NT2/D1 (cell line): ENCODE data around the gene DNAJC10.
"Not testable (repeated sequence)": the region's sequence is repeated elsewhere in the genome, so short reads cannot be mapped to it uniquely, and the experiment has no call there.

Source experiments
- DNase-seq: peaks from one replicate; pipeline ENCODE4 v3.0.0-alpha.2; 2011; ENCODE audit warnings: low read depth, low spot score
- H3K27me3 ChIP-seq: 2 replicates; pipeline ENCODE4 v1.6.0; 2011; ENCODE audit warnings: mild to moderate bottlenecking; ENCODE audit not compliant: insufficient read length, insufficient read depth
- H3K36me3 ChIP-seq: 2 replicates; pipeline ENCODE4 v1.6.1; 2011; ENCODE audit warnings: mild to moderate bottlenecking, low read length, mixed read lengths; ENCODE audit not compliant: insufficient read depth, insufficient read length
- H3K4me1 ChIP-seq: 2 replicates; pipeline ENCODE4 v1.5.1; 2011; ENCODE audit not compliant: insufficient read depth, insufficient read length
- H3K4me3 ChIP-seq: 2 replicates; pipeline ENCODE4 v1.5.1; 2011; ENCODE audit warnings: low read depth; ENCODE audit not compliant: insufficient read length
- H3K9ac ChIP-seq: 2 replicates; pipeline ENCODE4 v1.6.0; 2011; ENCODE audit warnings: low read depth; ENCODE audit not compliant: insufficient read length
- H3K9me3 ChIP-seq: 2 replicates; pipeline ENCODE4 v1.5.1; 2011; ENCODE audit warnings: mild to moderate bottlenecking, low read length; ENCODE audit not compliant: insufficient read depth
- SUZ12 ChIP-seq: IDR thresholded peaks from 2 replicates; pipeline ENCODE4 v1.6.1; 2011; ENCODE audit not compliant: insufficient read length, insufficient read depth; ENCODE audit errors: extremely low read depth
- YY1 ChIP-seq: IDR thresholded peaks from 2 replicates; pipeline ENCODE4 v1.6.1; 2011; ENCODE audit not compliant: insufficient read length, insufficient read depth
- ZNF274 ChIP-seq: IDR thresholded peaks from 2 replicates; pipeline ENCODE4 v1.6.1; 2011; ENCODE audit warnings: mild to moderate bottlenecking, low read depth, low read length

Gene DNAJC10

GRCh38 chr2:182741620-182742019, 25.6 kb downstream of the DNAJC10 start:
- Histone ChIP-seq H3K9me3 (peaks cover 8% of the 10 kb centered on the region; the same call in 1 of the 2 replicates), H3K4me3 (no peak overlapping the region), H3K9ac (no peak overlapping the region), H3K36me3 (peaks cover 83% of the 10 kb centered on the region), H3K27me3 (no peaks in the 10 kb centered on the region), H3K4me1 (no peaks in the 10 kb centered on the region)
- no peak for TF ChIP-seq SUZ12
- DNase-seq: no peak

DNA sequence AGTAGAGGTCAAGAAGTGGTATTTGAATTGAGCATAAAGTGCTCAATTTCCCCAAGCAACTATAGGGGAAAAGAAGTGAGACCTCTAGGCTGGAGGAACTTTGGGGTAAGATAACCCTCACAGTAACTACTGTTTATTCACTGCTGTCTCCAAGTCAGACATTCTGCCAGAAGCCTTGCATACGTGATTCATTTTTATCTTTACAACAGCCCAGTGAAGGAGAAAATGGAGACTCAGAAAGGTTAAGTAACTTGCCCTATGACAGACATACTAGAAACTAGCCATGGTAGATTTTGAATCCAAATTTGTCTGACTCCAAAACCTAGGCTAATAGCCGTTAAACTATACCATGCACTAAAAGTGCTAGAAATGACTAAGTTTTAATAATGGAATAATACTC, 28.4 kb downstream of the DNAJC10 start:
- no peak overlapping the region for H3K4me3 ChIP-seq
- no peak overlapping the region for H3K9ac ChIP-seq
- TF ChIP-seq SUZ12 (no peak), ZNF274 (no peak), YY1 (no peak)
- no peaks in the 10 kb centered on the region for H3K4me1 ChIP-seq
- H3K27me3 ChIP-seq: no peaks in the 10 kb centered on the region
- DNase-seq: no peak
- peaks cover 58% of the 10 kb centered on the region for H3K36me3 ChIP-seq
- peaks cover 8% of the 10 kb centered on the region; the same call in 1 of the 2 replicates for H3K9me3 ChIP-seq

GRCh38 chr2:182745061-182745460, 29.0 kb downstream of the DNAJC10 start:
- DNase-seq: no peak
- TF ChIP-seq YY1: no peak
- no peak for TF ChIP-seq ZNF274
- TF ChIP-seq SUZ12: no peak
- Histone ChIP-seq H3K27me3 (no peaks in the 10 kb centered on the region), H3K4me1 (no peaks in the 10 kb centered on the region), H3K4me3 (no peak overlapping the region), H3K9ac (no peak overlapping the region), H3K36me3 (peaks cover 59% of the 10 kb centered on the region), H3K9me3 (peaks cover 8% of the 10 kb centered on the region; the same call in 1 of the 2 replicates)

- H3K27me3 ChIP-seq, DNase-seq: not testable (repeated sequence)
Measured at GRCh38 chr2:182745894-182746293, 29.8 kb downstream of the DNAJC10 start.

GRCh38 chr2:182754231-182754630, 38.2 kb downstream of the DNAJC10 start:
- no peaks in the 10 kb centered on the region for H3K9me3 ChIP-seq
- peaks cover 89% of the 10 kb centered on the region for H3K36me3 ChIP-seq
- TF ChIP-seq YY1: no peak
- TF ChIP-seq SUZ12: no peak
- no peak for TF ChIP-seq ZNF274
- no peak overlapping the region for H3K4me3 ChIP-seq
- no peaks in the 10 kb centered on the region for H3K4me1 ChIP-seq
- DNase-seq: no peak
- H3K27me3 ChIP-seq: no peaks in the 10 kb centered on the region
- no peak overlapping the region for H3K9ac ChIP-seq

More at GRCh38 chr2:182745894-182746293, 29.8 kb downstream of the DNAJC10 start:
- H3K4me1 ChIP-seq, H3K9ac ChIP-seq, H3K4me3 ChIP-seq, H3K9me3 ChIP-seq: not testable (repeated sequence)
- peaks cover 59% of the 10 kb centered on the region for H3K36me3 ChIP-seq

DNA sequence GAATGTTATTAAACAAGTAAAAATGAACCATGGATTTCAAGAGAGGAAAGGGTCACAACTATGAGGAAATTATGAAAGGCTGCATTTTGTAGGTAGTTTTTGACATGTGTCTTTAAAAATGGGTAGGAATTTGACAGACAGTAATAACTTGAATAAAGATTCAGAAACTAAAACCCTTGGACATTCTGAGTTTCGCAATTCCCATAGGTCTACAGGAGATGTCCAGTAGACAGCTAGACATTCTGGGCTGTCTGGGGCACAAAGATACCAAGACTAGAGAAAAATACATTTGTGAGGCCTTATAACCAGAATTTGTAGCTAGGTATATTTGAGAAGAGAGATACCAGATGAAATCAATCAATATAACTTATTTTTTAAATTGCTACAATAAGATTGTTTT, 42.3 kb downstream of the DNAJC10 start:
- TF ChIP-seq YY1 (no peak), ZNF274 (no peak), SUZ12 (no peak)
- Histone ChIP-seq H3K27me3 (no peaks in the 10 kb centered on the region), H3K36me3 (peaks cover 90% of the 10 kb centered on the region), H3K4me3 (no peak overlapping the region), H3K4me1 (no peaks in the 10 kb centered on the region), H3K9ac (no peak overlapping the region), H3K9me3 (no peaks in the 10 kb centered on the region)
- DNase-seq: no peak

DNA sequence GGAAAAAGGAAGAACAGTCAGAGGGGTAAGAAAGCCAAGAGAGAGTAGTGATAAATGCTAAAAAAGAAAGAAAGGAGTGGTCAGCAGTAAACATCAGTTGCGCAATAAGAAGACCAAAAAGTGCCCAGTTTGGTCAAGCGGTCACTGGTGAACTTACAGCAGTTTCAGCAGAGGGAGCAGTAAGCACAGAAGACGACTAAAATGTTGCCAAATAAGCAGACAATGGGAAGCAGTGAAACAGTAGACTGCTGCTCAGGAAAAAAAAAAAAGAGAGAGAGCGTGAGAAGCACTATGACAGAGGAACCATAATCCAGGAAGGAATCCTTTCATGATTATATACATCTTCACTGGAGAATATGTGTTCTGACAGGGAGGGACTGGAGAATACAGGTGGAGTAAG, 45.8 kb downstream of the DNAJC10 start:
- no peaks in the 10 kb centered on the region for H3K27me3 ChIP-seq
- H3K4me1 ChIP-seq: no peaks in the 10 kb centered on the region
- H3K36me3 ChIP-seq: peaks cover 96% of the 10 kb centered on the region
- TF ChIP-seq YY1: no peak
- TF ChIP-seq ZNF274: no peak
- no peak for TF ChIP-seq SUZ12
- H3K9ac ChIP-seq: no peak overlapping the region
- no peak for DNase-seq
- no peak overlapping the region for H3K4me3 ChIP-seq
- H3K9me3 ChIP-seq: no peaks in the 10 kb centered on the region
